SK-N-SH (cell line): Measurements from ENCODE around the gene TECPR1. TPM values are rescaled to one million over a fixed set of nuclear protein-coding genes. Genes with fewer than 3 reads are reported as not detected.

Experiments
- CTCF ChIA-PET: fragments of 300-600, 350-600 bp; formaldehyde crosslinking; extraction: SDS; loops from one replicate; lab custom pipeline; 2021; lab: Yijun Ruan, JAX
- POLR2A ChIA-PET: fragments of 350-600 bp; sonication (Branson Sonifier 250); formaldehyde crosslinking; extraction: SDS; loops from one replicate; lab custom pipeline; 2020; ENCODE audit warnings: antibody characterized with exemption, inconsistent platforms; lab: Yijun Ruan, JAX
- DNase-seq: peaks from one replicate; pipeline ENCODE4 v3.0.0; 2012
- H2AFZ ChIP-seq: fragments of 200-600 bp; sonication (generic); 2 replicates; pipeline ENCODE4 v1.8.1; 2016; ENCODE audit warnings: antibody characterized with exemption, mild to moderate bottlenecking, low read depth
- H3F3A ChIP-seq: fragments of 200-600 bp; sonication (generic); replicated peaks from 2 replicates; pipeline ENCODE3; 2016; ENCODE audit warnings: antibody characterized with exemption, mild to moderate bottlenecking; ENCODE audit not compliant: insufficient read depth
- H3K27ac ChIP-seq, 2 experiments: fragments of 200-500 bp in 1 of 2; fragments of 200-600 bp in 1 of 2; sonication (Bioruptor generic) in 1 of 2; sonication (generic), shearing (Covaris generic) in 1 of 2; 2 replicates each; pipeline versions ENCODE4 v1.5.1 to v1.6.1; 2014 to 2016; ENCODE audit warnings: low read depth in 2 of 2, inconsistent platforms in 1 of 2, low read length in 1 of 2, mild to moderate bottlenecking in 1 of 2, mixed read lengths in 1 of 2
- H3K27me3 ChIP-seq: fragments of 200-600 bp; sonication (generic), shearing (Covaris generic); 2 replicates; pipeline ENCODE4 v1.6.1; 2016; ENCODE audit warnings: mixed run types; ENCODE audit not compliant: insufficient read depth
- H3K36me3 ChIP-seq, 2 experiments: fragments of 200-500 bp in 1 of 2; fragments of 200-600 bp in 1 of 2; sonication (Bioruptor generic) in 1 of 2; sonication (generic) in 1 of 2; replicated peaks in 1 of 2; 2 replicates each; pipeline versions ENCODE3 to v1.5.1; 2014 to 2016; ENCODE audit warnings: low read length in 1 of 2, mild to moderate bottlenecking in 1 of 2; ENCODE audit not compliant: insufficient read depth in 2 of 2, control insufficient read depth in 1 of 2
- H3K4me1 ChIP-seq, 2 experiments: fragments of 200-500 bp in 1 of 2; fragments of 200-600 bp in 1 of 2; sonication (Bioruptor generic) in 1 of 2; sonication (generic), shearing (Covaris generic) in 1 of 2; 2 replicates each; pipeline versions ENCODE4 v1.5.1 to v1.6.1; 2014 to 2016; ENCODE audit warnings: low read depth in 1 of 2, low read length in 1 of 2, mixed run types in 1 of 2; ENCODE audit not compliant: insufficient read depth in 2 of 2, control insufficient read depth in 1 of 2
- H3K4me2 ChIP-seq: fragments of 200-600 bp; sonication (generic), shearing (Covaris generic); 2 replicates; pipeline ENCODE4 v1.6.1; 2017; ENCODE audit warnings: mixed run types
- H3K4me3 ChIP-seq, 2 experiments: fragments of 200-500 bp in 1 of 2; fragments of 200-600 bp in 1 of 2; sonication (Bioruptor generic) in 1 of 2; sonication (generic), shearing (Covaris generic) in 1 of 2; 2 replicates each; pipeline versions ENCODE4 v1.5.1 to v1.8.1; 2014 to 2016; ENCODE audit warnings: low read depth in 2 of 2, inconsistent platforms in 1 of 2, low read length in 1 of 2, mild to moderate bottlenecking in 1 of 2, mixed read lengths in 1 of 2, moderate library complexity in 1 of 2
- H3K79me2 ChIP-seq: fragments of 200-600 bp; sonication (generic); 2 replicates; pipeline ENCODE4 v1.8.1; 2017; ENCODE audit warnings: mild to moderate bottlenecking; ENCODE audit not compliant: insufficient read depth
- H3K9ac ChIP-seq: fragments of 200-600 bp; sonication (generic); 2 replicates; pipeline ENCODE4 v1.6.1; 2017; ENCODE audit warnings: mixed run types
- H3K9me2 ChIP-seq: fragments of 200-600 bp; sonication (generic); 2 replicates; pipeline ENCODE4 v1.6.1; 2017; ENCODE audit warnings: mixed run types
- H3K9me3 ChIP-seq: fragments of 200-600 bp; sonication (generic); 2 replicates; pipeline ENCODE4 v1.6.1; 2017; ENCODE audit warnings: mixed run types, mild to moderate bottlenecking, moderate library complexity
- H4K20me1 ChIP-seq: fragments of 200-600 bp; sonication (generic); 2 replicates; pipeline ENCODE4 v1.6.1; 2017; ENCODE audit warnings: mild to moderate bottlenecking, mixed run types; ENCODE audit not compliant: insufficient read depth
- CHD2 ChIP-seq: fragments of 150-350 bp; IDR thresholded peaks from 2 replicates; pipeline ENCODE4 v1.6.1; 2018; ENCODE audit warnings: low read length; ENCODE audit not compliant: partially characterized antibody
- ELF1 ChIP-seq: IDR thresholded peaks from 2 replicates; pipeline ENCODE4 v1.4.0; 2012
- EZH2phosphoT487 ChIP-seq: fragments of 200-600 bp; sonication (generic); IDR thresholded peaks from 2 replicates; pipeline ENCODE4 v1.6.1; 2017; ENCODE audit warnings: low read depth, mixed run types, mild to moderate bottlenecking, antibody characterized with exemption, moderate library complexity, borderline replicate concordance
- FOXJ3 ChIP-seq: sonication (generic); formaldehyde crosslinking; IDR thresholded peaks from 2 replicates; pipeline ENCODE4 v1.5.1; 2020; ENCODE audit warnings: mild to moderate bottlenecking, missing genetic modification reagents
- FOXM1 ChIP-seq: IDR thresholded peaks from 2 replicates; pipeline ENCODE4 v1.4.0; 2012; ENCODE audit warnings: low read depth, mild to moderate bottlenecking
- GABPA ChIP-seq: IDR thresholded peaks from 2 replicates; pipeline ENCODE4 v1.4.0; 2012; ENCODE audit warnings: low read depth, mild to moderate bottlenecking
- GATA2 ChIP-seq: sonication (generic); formaldehyde crosslinking; IDR thresholded peaks from 2 replicates; pipeline ENCODE4 v1.5.0; 2020; ENCODE audit warnings: mild to moderate bottlenecking, missing genetic modification reagents
- JUND ChIP-seq: IDR thresholded peaks from 2 replicates; pipeline ENCODE4 v1.4.0; 2012
- MXI1 ChIP-seq: IDR thresholded peaks from 2 replicates; pipeline ENCODE4 v1.6.1; 2012; ENCODE audit warnings: mild to moderate bottlenecking, low read depth, low read length, improper control_type of control experiment
- NFIC ChIP-seq: IDR thresholded peaks from 2 replicates; pipeline ENCODE4 v1.4.0; 2012; ENCODE audit warnings: borderline replicate concordance
- SIN3A ChIP-seq: IDR thresholded peaks from 2 replicates; pipeline ENCODE4 v1.6.1; 2012; ENCODE audit warnings: low read depth, mild to moderate bottlenecking, low read length, moderate library complexity, borderline replicate concordance
- SMC3 ChIP-seq: IDR thresholded peaks from 2 replicates; pipeline ENCODE4 v1.6.1; 2012; ENCODE audit warnings: low read depth, low read length, improper control_type of control experiment
- TCF12 ChIP-seq: IDR thresholded peaks from 2 replicates; pipeline ENCODE4 v1.4.0; 2012
- TEAD4 ChIP-seq: IDR thresholded peaks from 2 replicates; pipeline ENCODE4 v1.4.0; 2012; ENCODE audit warnings: mild to moderate bottlenecking, borderline replicate concordance; ENCODE audit not compliant: insufficient read depth
- WGBS: methylation state at CpG from one replicate; pipeline ENCODE4 v1.1.6; 2017; ENCODE audit warnings: low lambda C conversion rate; 5-methylcytosine and 5-hydroxymethylcytosine counted together
- polyA plus RNA-seq, 3 experiments: library from polyadenylated mRNA; depleted of rRNA; stranded (reverse); fragments of >200 nt; gene quantifications; 2 replicates each; pipeline ENCODE4 v1.2.3, GENCODE V29; 2012
- TF ChIP-seq, protein P1 (sequence below): IDR thresholded peaks from 2 replicates; pipeline ENCODE4 v1.4.0; 2012; ENCODE audit warnings: low read depth, borderline replicate concordance
- TF ChIP-seq, protein P2 (sequence below): IDR thresholded peaks from 2 replicates; pipeline ENCODE4 v1.4.0; 2012; ENCODE audit warnings: low read depth, borderline replicate concordance

Gene TECPR1
- polyA plus RNA-seq, 1 of the 3 experiments (the other 2 are of a cell fraction), result 6.8 TPM

DNA sequence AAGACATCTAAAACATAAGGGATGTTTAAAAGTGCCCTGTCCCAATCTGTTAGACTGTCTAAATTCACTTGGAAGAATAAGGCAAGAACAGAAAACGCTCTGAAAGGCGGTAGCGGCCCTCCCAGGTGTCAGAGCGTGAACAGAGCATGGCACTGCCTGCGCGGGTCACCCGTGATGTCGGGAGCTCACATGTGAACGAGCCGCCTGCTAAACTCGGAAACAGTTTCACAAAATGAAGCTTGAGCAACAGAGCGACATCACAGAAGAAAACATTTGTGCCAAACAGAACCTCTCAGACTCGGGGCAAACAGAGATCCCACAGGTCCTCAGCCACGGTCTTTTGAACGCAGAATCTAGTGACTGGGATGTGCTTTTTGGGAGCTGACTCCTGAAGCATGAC, 42.3 kb upstream of the TECPR1 start:
- H3K4me3 ChIP-seq, result no peak overlapping the region
- TF ChIP-seq GATA2 (CRISPR knock-in tag) (no peak), FOXM1 (no peak), JUND (no peak), MXI1 (no peak), TEAD4 (no peak), TCF12 (no peak)
- TF ChIP-seq, all 33 proteins: peak for 0
- Histone ChIP-seq H3K4me1 (peaks cover 0 to 6% of the 10 kb centered on the region in 2 experiments; a peak in 1 of 4 replicates), H3K9me2 (no peaks in the 10 kb centered on the region), H3K27me3 (no peaks in the 10 kb centered on the region), H3K9me3 (no peaks in the 10 kb centered on the region), H2AFZ (no peak overlapping the region), H3K36me3 (peaks cover 29 to 39% of the 10 kb centered on the region in 2 experiments), H4K20me1 (peaks cover 49% of the 10 kb centered on the region), H3K4me2 (no peak overlapping the region), H3K27ac (no peak overlapping the region), H3F3A (peaks cover 26% of the 10 kb centered on the region), H3K9ac (no peak overlapping the region), H3K79me2 (peaks cover 58% of the 10 kb centered on the region)
- 91% methylated on average over 15 of the region's 15 CpGs for WGBS
- POLR2A ChIA-PET, result no interaction called here
- DNase-seq, result no peak
- CTCF ChIA-PET, result interaction anchor here (0.6 to 11.1 kb wide), 25 partner anchors 9 to 548 kb away, joined by 3 to 108 read pairs (median 4); partner anchors contain the start of gene BAIAP2L1

DNA sequence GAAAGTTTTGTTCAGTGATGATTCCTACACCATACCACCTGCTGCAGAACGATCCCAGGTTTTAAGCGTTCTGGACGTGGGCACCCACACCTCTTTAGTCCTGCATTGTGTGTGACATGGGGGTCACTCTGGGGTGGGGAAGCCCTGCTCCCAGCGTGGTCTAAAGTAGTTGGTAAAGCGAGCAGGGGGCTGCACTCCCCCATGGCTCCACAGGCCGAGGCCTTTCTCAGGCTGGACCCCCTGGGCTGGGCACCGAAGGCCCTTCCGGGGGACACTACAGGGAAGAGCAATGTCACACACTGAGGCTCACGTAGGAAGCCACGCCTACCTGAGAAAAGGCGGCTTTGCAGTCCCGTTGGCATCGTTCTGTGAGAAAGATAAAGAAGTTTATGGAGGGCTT, 41.7 kb upstream of the TECPR1 start:
- CTCF ChIA-PET, result interaction anchor here (0.7 to 11.1 kb wide), 14 partner anchors 9 to 141 kb away, joined by 3 to 108 read pairs (median 4); partner anchors contain the start of gene BAIAP2L1
- POLR2A ChIA-PET, result no interaction called here

More for the DNA sequence above, 41.7 kb upstream of the TECPR1 start:
- H3K4me1 ChIP-seq, result peaks cover 0 to 6% of the 10 kb centered on the region in 2 experiments; a peak in 1 of 4 replicates
- peaks cover 27% of the 10 kb centered on the region for H3F3A ChIP-seq
- H3K36me3 ChIP-seq, result peaks cover 29 to 41% of the 10 kb centered on the region in 2 experiments
- no peak overlapping the region for H3K27ac ChIP-seq
- TF ChIP-seq, protein P1, sequence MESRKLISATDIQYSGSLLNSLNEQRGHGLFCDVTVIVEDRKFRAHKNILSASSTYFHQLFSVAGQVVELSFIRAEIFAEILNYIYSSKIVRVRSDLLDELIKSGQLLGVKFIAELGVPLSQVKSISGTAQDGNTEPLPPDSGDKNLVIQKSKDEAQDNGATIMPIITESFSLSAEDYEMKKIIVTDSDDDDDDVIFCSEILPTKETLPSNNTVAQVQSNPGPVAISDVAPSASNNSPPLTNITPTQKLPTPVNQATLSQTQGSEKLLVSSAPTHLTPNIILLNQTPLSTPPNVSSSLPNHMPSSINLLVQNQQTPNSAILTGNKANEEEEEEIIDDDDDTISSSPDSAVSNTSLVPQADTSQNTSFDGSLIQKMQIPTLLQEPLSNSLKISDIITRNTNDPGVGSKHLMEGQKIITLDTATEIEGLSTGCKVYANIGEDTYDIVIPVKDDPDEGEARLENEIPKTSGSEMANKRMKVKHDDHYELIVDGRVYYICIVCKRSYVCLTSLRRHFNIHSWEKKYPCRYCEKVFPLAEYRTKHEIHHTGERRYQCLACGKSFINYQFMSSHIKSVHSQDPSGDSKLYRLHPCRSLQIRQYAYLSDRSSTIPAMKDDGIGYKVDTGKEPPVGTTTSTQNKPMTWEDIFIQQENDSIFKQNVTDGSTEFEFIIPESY, result no peak
- TF ChIP-seq MXI1, result no peak
- no peak for TF ChIP-seq NFIC
- TF ChIP-seq GATA2 (CRISPR knock-in tag), result no peak
- TF ChIP-seq ELF1, result no peak
- TF ChIP-seq SIN3A, result no peak
- TF ChIP-seq CHD2, result no peak
- no peak for TF ChIP-seq FOXJ3
- TF ChIP-seq, protein P2, sequence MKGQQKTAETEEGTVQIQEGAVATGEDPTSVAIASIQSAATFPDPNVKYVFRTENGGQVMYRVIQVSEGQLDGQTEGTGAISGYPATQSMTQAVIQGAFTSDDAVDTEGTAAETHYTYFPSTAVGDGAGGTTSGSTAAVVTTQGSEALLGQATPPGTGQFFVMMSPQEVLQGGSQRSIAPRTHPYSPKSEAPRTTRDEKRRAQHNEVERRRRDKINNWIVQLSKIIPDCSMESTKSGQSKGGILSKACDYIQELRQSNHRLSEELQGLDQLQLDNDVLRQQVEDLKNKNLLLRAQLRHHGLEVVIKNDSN, result no peak
- TF ChIP-seq EZH2phosphoT487, result no peak
- no peak for TF ChIP-seq GABPA
- no peak for TF ChIP-seq SMC3
- H3K9ac ChIP-seq, result no peak overlapping the region
- peaks cover 55% of the 10 kb centered on the region for H4K20me1 ChIP-seq
- H3K4me3 ChIP-seq, result no peak overlapping the region
- no peak for DNase-seq
- H3K79me2 ChIP-seq, result peaks cover 64% of the 10 kb centered on the region
- no peak overlapping the region for H3K4me2 ChIP-seq
- no peaks in the 10 kb centered on the region for H3K9me2 ChIP-seq
- 95% methylated on average over 13 of the region's 13 CpGs for WGBS
- H3K9me3 ChIP-seq, result no peaks in the 10 kb centered on the region
- no peaks in the 10 kb centered on the region for H3K27me3 ChIP-seq
- no peak overlapping the region for H2AFZ ChIP-seq
